ENCODE measurements around the gene CCDC51.

Gene CCDC51

DNA sequence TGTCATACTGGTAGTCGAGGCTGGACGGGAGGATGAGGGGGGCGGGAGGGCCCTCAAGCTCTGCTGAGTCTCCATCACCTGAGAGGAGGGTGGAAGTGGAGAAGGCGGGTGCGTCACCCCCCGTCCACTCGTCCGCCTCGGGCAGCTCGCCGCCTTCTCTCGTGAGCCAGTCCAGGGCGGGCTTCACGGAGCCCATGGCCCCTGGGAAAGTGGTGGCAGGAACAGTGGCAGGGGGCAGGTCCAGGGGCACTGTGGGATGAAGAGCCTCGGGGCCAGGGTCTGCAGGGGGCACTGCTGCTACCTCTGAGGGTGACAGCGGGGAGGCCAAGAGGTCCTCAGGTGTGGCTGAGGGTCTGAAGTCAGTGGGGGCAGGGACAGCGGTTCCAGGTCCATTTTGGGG lies 20.3 kb downstream of the CCDC51 start:
- no peak for DNase-seq (ENCODE audit: low read depth, low spot score)

DNA sequence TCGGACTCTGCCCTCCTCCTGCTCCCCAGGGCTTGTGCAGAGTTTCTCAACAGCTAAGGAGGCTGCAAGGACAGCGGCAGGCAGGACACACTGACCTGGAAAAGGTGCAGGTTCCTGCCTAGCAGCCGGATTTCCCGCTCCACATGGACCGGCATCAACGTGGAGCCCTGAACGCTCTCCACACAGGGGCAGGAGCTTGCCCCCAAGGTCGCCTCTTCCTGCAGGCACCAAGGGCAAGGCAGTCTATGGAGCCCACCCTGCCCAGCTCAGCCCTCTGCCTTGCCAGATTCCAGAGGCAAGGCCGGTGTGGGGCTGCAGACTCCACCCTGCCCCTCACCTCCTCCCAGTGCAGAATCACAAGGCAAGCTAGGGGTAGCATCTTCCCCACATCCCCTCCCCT lies 20.8 kb downstream of the CCDC51 start:
- DNase-seq (ENCODE audit: low read depth, low spot score): no peak

DNA sequence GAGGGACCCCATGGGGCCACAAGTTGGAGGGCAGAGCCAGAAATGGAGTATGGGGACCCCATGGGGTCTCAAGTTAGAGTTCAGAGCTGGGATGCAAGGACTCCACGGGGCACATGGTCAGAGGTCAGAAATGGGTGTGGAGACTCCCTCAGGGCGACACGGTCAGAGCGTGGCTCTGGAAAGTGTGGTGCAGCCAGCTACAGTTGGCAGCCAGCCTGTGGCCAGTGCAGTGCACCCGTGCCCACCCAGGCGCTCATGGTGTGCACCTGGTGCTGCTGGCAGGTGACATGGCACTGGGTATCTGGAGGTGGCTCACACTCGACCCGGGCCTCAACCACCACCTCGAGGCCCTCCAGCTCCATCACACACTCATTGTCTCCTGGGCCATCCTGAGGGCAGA lies 21.3 kb downstream of the CCDC51 start:
- DNase-seq (ENCODE audit: low read depth, low spot score): no peak

DNA sequence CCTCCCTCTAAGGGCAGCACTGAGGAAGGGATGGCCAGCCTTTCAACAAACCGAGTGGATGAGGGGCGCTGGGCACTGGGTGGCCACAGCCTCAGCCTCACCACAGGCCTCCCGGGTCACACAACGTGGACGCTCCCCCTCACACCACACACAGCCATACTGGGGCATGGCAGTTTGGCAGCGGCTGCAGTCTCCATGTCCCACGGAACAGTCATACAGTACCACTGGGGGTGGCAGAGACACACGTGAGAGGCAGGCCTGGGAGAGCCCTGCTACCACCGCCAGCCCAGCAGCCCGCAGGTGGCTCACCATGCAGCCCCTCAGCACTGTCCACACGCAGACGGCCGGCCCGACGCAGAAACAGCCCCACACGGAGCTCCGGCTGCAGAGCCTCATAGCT lies 21.8 kb downstream of the CCDC51 start:
- no peak for DNase-seq (ENCODE audit: low read depth, low spot score)

DNA sequence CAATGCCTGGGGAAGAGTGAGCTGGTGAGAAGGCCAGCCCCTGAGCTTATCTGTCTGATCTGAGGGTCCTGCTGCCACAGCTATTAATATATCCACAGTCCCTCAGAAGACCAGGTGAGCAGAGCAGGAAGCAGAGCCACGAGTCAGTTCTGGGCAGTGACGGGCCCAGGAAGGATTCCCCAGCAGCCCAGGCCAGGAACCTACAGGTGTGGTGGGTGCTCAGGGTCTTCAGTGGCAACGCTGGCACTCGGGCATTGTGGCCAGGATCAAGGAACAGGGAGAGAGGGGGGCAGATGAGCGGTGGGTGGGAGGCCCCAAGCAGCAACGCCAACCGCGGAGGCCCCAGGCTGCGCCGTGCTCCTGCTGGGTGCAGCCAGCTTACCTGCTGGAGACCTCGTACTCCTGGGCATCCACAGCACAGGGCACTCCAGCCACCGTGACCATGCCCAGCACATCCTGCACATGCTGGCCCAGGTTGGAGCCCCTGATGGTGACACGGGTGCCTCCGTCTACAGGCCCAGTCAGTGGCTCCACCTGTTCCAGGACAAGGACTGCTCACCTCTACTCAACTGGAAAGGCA lies 22.3 kb downstream of the CCDC51 start:
- DNase-seq (ENCODE audit: low read depth, low spot score): no peak

DNA sequence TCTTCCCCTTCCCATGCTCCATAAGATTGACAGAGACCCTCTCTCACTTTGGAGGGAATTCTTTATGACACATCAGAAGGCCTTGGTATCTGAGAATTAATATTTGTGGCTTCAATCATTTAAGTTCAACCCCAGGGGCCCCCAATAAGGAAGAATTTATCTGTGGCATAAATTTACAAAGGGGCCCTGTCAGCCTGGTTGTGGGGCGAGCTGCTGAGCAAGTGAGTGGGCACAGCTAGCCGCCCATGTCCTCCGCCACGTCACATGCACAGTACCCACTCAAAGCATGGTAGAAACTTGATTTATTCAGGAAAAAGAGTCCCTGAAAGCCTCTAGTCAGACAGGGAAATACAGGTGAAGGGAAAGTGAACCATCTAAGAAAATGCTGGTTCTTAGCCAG lies 23.4 kb downstream of the CCDC51 start:
- DNase-seq (ENCODE audit: low read depth, low spot score): no peak

DNA sequence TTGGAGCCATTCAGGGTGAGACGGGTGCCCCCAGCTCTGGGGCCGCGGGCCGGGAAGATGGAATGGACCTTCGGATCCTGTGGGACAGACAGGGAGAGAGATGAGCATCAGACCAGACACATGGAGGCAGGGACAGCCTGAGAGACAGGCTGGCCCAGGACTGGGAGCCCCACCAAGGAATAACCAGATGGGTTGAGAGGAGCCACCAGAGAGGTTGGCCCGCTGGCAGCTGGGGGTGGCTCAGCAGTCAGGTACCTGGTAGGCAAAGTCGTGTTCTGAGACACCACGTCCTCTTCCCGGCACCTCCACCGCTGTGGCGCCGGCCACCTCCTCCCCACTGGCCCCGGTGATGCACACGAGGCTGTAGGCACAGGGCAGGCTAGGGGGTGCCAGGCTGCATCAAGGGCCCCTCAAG lies 23.8 kb downstream of the CCDC51 start:
- DNase-seq (ENCODE audit: low read depth, low spot score): no peak

DNA sequence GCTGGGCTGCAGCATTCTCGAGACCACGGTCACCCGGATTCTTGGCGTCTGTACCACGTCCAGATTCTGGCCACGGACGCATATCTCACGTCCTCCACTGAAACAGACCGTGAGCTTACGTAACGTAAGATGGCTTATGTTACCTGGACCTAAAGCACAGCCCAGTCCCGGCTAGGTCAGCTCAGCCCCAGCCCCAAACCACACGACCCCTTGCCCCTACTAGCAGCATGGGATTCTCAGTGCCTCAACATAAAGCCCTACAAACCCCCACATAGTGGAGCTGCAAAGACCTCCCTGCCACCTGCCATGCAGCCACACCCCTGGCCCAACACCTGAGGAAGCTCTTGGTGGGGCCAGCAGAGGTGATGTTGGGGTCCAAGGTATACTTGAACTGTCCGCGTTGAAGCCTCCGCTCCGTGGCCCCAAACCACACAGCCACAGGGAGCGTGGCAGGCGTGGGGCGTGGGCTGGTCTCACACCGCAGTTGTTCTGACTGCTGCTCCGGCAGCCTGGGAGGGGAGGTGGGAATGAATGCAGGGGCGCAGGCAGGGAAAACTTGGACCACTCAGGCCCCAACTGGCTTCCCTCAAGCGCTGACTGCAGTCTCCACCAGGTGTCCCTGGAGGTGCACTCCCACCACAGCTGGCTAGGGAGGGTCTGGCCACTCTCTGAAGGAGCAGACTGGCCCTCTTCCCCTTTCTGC lies 24.5 kb downstream of the CCDC51 start:
- no peak for DNase-seq (ENCODE audit: low read depth, low spot score)

DNA sequence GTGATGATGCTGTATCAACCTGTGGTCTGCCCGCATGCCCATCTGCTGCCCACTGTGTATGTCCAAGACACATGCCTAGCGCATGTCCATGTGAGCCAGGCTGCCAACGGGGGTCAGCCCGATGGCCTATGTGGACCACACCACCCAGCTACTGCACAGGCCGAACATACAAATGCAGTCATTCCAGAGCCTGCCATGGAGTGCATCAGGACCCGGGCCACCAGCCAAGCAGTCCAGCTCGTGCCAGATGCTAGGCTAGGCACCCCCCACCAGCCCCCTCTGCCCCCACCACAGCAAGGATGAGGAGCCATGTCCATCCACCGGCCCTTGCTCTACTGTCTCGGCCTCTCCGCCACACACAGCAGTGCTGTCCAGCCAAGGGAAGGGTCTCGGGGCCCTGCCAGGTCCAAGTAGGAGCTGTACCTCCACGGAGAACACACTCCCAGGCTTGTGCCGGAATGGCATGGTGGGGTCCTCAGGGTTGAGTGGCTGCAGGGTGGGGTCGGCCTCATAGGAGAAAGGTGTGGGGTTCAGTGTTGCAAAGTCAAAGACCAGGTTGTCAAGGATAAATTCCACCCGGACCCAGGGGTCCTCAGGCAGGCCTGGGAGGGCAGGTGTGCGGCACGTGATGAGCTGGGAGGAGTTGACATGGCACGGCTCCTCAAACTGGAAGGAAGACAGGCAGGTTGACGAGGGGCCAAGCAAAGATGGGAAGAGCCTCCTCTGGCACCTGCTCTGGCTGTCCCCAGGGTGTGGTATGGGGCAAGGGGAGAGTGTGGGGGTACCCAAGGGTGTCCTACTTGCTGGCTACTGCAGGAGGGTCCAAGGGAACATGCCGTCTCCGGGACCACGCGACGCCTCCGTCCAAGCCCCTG lies 25.3 kb downstream of the CCDC51 start:
- DNase-seq (ENCODE audit: low read depth, low spot score): no peak

DNA sequence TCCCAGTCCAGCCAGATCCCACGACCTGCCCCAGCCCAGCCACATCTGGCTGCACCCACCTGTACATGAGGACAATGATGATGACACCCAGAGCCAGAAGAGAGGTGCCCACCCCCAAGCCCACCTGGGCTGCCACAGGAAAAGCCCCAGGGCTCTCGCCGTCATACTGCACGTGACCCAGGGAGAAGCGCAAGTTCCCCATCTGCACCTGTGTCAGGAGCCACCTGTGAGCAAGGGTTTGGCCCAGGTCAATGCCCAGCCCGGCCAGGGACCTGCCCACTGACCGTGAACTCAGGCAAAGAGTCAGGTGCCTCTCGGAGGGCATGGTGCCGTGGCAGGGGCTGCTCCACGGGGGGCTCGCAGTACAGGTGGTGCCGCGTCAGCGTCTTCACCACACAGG lies 26.3 kb downstream of the CCDC51 start:
- no peak for DNase-seq (ENCODE audit: low read depth, low spot score)

DNA sequence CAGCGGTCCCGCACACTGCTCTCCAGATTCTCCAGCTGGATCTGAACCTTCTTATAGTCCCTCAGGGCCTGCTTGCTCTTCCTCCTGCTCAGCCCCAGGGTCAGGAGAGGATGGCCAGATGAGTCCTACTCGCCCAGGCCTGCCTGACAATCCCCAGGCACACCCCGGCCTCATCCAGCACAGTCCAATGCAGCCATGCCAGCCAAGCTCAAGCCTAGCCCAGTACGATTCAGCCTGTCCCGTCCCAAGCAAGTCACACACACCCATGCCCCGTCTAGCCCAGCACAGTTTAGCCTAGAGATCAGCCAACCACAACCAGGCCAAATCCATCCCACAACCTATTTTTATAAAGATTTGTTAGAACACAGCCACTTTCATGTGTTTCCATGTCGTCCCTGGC lies 26.8 kb downstream of the CCDC51 start:
- DNase-seq (ENCODE audit: low read depth, low spot score): no peak

DNA sequence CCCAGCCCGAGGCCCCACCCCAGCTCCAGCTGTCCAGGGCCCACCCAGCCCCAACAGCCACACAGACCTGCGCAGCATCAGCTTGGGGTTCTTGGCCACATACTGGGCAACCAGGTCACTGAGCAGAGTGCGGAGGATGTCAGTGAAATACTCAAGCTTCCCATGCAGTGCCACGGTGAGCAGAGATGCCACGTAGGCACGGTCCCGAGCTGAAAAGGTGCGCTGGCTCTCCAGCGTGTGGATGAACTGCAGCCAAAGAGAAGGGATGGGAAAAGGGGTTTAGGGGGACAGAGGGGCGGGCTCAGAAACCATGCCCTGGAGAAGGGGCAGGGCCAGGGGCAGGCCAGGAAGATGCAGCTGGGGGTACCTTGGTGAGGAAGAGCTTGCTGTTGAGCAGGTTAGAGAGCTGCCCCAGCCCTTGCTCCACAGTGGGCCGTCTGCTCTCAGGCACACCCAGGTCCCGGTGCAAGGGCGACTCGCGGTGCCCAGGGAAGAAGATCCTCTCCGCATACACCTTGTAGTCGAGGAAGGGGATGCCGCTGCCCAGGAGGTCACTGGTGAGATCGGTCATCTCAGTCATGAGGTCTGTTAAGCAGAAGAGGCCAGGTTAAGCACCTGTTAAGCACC lies 27.4 kb downstream of the CCDC51 start:
- DNase-seq (ENCODE audit: low read depth, low spot score): no peak

DNA sequence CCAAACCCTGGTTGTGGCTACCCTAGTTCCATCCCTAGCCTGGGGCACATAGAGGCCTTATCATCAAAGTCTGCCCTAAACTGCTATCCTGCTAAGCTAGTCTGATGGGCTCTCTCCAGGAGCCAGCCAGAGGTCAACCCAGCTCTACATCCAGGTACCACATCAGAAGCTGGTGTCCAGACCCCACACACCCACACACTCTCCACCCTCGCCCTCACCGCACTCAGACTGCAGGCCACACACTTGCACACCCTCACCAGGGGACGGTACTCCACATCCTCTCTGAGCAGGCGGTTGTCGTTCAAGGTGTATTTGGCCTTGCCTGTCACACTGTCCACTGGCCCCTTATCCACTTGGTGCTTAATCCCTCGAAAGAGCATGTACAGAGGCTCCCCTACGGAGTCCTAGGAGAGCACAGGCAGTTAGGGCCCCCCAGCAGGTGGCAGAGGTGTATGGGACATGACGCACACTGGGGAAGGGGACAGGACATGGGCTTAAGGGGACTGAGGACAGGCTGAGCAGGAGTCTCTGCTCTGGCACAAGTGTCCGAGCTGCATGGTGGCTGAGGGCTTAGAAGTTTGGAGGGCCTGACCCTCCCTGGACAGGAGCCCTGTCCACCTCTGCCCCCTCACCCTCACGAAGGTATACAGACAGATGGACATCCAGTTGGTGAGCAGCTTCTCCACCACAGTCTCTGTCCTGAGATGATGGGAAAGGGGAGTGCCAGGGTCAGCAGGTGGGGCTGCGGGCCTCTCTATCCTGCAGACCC lies 28.1 kb downstream of the CCDC51 start:
- no peak for DNase-seq (ENCODE audit: low read depth, low spot score)

DNA sequence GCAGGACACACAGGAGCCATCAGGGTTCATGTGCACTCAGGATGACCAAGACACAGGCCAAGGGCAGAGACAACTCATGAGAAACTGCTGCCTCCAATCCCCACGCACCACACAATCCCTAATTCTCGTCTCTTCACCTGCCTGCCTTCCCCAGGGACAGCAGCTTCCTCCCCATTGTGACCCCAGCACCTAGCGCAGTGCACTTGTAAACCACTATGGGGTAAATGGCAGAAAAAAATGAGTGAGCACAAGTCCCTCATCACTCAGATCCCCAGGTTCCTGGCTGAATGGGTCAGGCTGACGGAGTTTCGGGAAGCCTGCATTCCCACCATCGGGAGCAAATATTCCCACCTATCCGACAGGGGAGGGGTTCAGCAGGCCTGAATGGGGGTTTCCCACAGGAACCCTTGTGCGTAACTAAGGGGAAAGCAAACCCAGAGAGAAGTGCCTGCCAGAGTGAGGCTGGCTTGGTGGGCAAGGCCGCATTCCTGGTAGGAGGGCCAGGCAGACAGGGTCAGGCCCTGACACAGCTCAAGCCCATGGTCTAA lies 28.8 kb downstream of the CCDC51 start:
- no peak for DNase-seq (ENCODE audit: low read depth, low spot score)

DNA sequence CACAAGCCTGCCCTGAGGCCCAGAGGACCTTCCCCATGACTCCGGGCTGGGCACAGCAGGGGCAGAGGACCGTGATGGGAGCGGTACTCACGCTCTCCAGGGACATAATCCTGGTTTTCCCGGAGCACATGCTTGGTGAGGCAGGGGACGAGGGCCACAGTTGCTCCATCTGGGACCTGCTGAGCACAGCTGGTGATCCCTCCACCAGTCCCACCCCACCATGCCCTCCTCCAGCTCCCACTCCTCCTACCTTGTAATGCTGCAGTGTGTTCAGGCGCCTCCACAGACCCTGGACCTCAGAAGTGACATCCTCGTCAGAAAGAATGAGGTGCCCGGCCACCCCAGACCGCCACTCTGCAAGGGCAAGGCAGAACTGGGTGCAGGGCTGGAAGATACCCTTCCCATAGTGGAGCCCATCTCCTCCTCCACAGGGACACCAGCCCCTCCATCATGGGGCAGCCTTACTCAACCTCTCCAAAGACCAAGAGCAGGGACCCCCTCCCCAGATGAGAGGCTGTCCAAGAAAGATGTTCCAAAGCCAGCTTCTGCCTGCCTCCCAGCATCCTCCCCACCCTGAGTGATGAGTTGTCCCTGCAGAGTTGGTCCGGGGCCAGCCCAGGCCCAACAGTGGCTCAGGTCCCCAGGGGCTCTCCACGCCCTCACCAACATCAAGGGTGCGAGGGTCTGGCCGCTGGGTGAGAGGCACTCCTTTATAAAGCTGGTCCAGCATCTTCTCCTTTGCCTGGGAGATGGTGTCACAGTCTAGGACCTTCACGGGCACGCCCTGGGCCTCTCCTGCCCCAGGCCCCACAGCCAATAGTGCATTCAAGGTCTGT lies 29.5 kb downstream of the CCDC51 start:
- DNase-seq (ENCODE audit: low read depth, low spot score): no peak

DNA sequence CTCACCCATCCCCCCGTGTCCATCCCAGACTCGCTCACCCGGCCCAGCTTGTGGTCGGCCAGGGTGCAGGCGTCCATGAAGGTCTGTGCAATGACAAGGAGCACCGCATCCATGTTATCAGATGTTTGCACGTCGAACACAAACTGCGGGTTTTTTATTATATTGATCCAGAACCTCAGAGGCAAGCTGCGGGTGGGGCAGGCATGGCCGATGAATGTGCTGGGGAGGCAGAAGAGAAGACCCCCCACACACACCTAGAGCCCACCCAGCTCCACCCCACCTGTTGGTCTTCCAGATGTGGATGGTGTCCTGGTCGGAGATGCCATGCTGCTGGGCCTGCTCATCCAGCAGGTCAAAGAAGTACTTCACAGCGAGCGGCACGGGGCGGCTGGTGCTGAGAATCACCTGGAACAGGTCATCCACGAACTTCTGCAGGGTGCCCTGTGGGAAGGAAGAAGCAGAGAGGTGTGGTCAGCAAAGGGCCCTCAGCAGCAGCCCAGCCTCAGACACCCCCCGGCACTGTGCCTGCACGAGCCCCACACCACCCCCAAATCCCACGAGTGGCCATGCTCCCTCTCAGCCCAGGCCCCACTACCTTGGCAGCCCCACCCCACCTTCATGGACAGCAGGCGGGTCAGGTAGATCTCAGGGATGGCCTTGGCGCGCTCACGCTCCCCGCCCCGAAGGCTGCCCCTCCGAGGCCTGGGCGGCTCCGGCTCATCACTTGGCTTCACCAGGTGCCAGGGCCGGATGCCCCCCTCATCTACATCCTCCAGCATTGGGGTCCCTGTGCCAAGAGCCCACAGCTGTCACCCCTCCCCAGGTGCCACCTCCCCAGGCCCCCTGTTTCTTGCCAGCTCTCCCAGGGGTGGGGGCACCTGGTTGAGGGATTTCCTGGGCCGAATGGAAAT lies 30.4 kb downstream of the CCDC51 start:
- DNase-seq (ENCODE audit: low read depth, low spot score): no peak

DNA sequence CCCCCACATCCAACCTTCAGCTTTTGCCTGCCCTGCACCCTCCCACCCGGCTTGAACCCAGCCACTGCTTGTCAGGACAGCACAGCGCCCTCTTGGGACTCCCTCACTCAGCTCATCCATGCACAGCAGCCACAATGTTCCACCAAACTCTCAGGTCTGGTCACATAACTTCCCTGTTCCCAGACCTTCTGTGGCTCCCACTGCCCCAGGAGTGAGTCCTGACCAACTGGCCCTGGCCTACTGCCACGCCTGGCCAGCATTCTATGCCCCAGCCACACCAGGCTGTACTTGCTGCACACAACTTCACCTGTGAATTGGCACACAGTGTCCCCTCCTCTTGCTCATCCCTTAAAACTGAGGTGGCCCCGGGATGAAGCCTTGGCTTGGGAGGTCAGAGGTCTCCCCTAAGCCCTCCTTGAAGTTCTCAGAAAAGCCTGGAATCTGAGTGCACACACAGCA lies 31.1 kb downstream of the CCDC51 start:
- DNase-seq (ENCODE audit: low read depth, low spot score): no peak

DNA sequence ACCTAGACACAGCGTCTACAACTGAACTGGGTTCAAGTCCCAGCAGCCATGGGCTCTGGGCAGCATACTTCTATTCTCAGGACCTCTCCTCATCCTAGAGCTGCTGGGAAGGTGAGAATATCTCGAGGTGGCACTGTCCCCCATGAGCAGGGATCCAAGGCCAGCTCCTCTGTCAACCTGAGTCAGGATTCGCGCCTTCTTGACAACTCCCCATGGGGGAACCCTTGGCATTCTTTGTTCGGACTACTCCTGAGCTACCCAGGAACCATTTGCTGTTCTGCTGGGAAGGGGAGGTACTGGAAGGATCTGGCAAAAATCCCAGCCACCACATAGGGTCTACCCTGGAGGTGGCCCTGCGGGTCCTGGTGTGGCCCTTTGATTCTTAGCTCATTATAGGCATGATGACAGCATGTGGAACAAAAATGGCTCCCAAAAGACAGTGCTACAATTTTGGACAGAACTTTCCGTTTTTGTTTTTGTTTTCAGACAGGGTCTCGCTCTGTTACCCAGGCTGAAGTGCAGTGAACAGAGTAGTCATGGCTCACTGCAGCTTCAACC lies 32.3 kb downstream of the CCDC51 start:
- DNase-seq (ENCODE audit: low read depth, low spot score): no peak
